Calu3 (cell line): ENCODE data around the gene GCDH. TPM values are rescaled to one million over a fixed set of nuclear protein-coding genes. Genes with fewer than 3 reads are reported as not detected.

ENCODE experiments used
- BruUV-seq: library from RNA; stranded (reverse); fragments of 400-500 nt; replicated peaks from 2 replicates; lab custom pipeline; 2021; lab: Mats Ljungman, UMichigan
- CTCF ChIA-PET: fragments of 300-600 bp; sonication (Branson Sonifier 250); formaldehyde crosslinking; loops from one replicate; lab custom pipeline; 2022; ENCODE audit warnings: antibody characterized with exemption; lab: Charles Lee
- DNase-seq: peaks from one replicate; pipeline ENCODE4 v3.0.0; 2022
- H3K27ac Mint-ChIP-seq: one replicate; pipeline ENCODE4 v1.8.0; 2022; ENCODE audit warnings: mixed read lengths; ENCODE audit not compliant: unreplicated experiment
- H3K27me3 Mint-ChIP-seq: one replicate; pipeline ENCODE4 v1.8.0; 2022; ENCODE audit warnings: mixed read lengths; ENCODE audit not compliant: unreplicated experiment
- H3K36me3 Mint-ChIP-seq: one replicate; pipeline ENCODE4 v1.8.0; 2022; ENCODE audit warnings: mild to moderate bottlenecking, moderate library complexity, mixed read lengths; ENCODE audit not compliant: insufficient read depth, unreplicated experiment
- H3K4me1 Mint-ChIP-seq: one replicate; pipeline ENCODE4 v1.8.0; 2022; ENCODE audit warnings: mild to moderate bottlenecking, low read depth, mixed read lengths; ENCODE audit not compliant: unreplicated experiment
- H3K4me3 Mint-ChIP-seq: one replicate; pipeline ENCODE4 v1.8.0; 2022; ENCODE audit warnings: mild to moderate bottlenecking, low read depth, moderate library complexity, mixed read lengths; ENCODE audit not compliant: unreplicated experiment
- H3K9me3 Mint-ChIP-seq: one replicate; pipeline ENCODE4 v1.8.0; 2022; ENCODE audit warnings: low read depth, mixed read lengths; ENCODE audit not compliant: unreplicated experiment
- intact Hi-C: fragments of 100-400 bp; cut with micrococcal nuclease; formaldehyde crosslinking; loops from one replicate; pipeline ENCODE4 v1.10.0; 2022; ENCODE audit not compliant: unreplicated experiment
- total RNA-seq: library from RNA; stranded (reverse); gene quantifications from 2 replicates; pipeline ENCODE4 v1.2.3, GENCODE V29; 2022
- TF ChIP-seq, protein P1 (sequence below): fragments of 200-600 bp; IDR thresholded peaks from one replicate; pipeline ENCODE4 v1.8.0; 2022; ENCODE audit warnings: antibody characterized with exemption; ENCODE audit not compliant: unreplicated experiment

Gene GCDH
- total RNA-seq, 1 experiment from 2014 or later = 23.6 TPM

DNA sequence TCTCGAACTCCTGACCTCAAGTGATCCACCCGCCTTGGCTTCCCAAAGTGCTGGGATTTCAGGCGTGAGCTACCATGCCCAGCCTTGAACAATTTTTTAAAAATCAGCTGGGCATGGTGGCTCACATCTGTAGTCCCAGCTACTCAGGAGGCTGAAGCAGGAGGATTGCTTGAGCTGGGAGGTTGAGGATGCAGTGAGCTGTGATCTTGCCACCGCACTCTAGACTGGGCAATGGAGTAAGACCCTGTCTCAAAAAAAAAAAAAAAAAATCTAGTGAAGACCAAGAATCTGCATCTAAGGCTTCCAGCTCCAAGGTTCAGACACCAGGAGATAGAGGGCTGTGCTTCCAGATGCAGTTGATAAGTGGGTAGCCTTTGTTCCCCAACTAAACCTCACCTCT is 26.8 kb upstream of the GCDH start:
- BruUV-seq = no TSS peak
- intact Hi-C loops = no loop called here
- Mint-ChIP-seq H3K27ac (no peak overlapping the region), H3K36me3 (peaks cover 12% of the 10 kb centered on the region), H3K4me1 (no peaks in the 10 kb centered on the region), H3K4me3 (no peak overlapping the region), H3K27me3 (peaks cover 13% of the 10 kb centered on the region), H3K9me3 (no peaks in the 10 kb centered on the region)
- TF ChIP-seq, protein P1, sequence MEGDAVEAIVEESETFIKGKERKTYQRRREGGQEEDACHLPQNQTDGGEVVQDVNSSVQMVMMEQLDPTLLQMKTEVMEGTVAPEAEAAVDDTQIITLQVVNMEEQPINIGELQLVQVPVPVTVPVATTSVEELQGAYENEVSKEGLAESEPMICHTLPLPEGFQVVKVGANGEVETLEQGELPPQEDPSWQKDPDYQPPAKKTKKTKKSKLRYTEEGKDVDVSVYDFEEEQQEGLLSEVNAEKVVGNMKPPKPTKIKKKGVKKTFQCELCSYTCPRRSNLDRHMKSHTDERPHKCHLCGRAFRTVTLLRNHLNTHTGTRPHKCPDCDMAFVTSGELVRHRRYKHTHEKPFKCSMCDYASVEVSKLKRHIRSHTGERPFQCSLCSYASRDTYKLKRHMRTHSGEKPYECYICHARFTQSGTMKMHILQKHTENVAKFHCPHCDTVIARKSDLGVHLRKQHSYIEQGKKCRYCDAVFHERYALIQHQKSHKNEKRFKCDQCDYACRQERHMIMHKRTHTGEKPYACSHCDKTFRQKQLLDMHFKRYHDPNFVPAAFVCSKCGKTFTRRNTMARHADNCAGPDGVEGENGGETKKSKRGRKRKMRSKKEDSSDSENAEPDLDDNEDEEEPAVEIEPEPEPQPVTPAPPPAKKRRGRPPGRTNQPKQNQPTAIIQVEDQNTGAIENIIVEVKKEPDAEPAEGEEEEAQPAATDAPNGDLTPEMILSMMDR = no peak
- no peak for DNase-seq
- CTCF ChIA-PET = interaction anchor here (1.3 kb wide), 1 partner anchor 9 kb away, joined by 3 read pairs; no protein-coding TSS in a partner anchor

DNA sequence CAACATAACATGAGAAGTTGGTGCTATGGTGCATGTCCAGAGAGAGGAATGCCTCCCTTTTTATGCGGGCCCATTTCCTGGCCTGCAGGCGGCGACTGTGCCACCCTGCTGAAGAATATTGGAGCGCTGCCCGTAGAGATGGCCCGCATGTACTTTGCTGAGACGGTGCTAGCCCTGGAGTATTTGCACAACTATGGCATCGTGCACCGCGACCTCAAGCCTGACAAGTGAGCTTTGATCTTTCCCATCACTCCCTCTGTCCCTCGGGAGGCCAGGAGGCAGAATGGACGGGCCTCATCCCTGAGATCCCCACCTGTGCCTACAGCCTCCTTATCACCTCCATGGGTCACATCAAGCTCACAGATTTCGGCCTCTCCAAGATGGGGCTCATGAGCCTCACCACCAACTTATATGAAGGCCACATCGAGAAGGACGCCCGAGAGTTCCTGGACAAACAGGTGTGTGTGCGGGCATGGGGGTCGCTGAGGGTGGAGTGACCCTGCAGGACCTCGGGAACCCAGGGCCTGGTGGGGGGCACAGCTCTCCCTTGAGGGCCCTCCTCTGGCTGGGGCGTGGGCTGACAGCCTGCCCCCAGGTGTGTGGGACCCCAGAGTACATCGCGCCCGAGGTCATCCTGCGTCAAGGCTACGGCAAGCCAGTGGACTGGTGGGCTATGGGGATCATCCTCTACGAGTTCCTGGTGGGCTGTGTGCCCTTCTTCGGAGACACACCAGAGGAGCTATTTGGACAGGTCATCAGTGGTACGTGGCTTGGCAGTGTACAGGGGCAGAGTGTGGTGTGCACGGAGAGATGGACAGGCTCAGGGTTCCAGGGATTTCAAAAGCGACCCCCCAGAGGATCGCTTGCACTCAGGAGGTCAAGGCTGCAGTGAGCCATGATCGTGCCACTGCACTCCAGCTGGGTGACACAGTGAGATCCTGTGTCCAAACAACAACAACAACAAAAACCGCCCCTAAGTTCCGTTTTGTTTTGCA is 25.9 kb upstream of the GCDH start:
- Mint-ChIP-seq H3K9me3 (no peaks in the 10 kb centered on the region), H3K27ac (no peak overlapping the region), H3K36me3 (peaks cover 14% of the 10 kb centered on the region), H3K27me3 (peaks cover 13% of the 10 kb centered on the region), H3K4me3 (no peak overlapping the region), H3K4me1 (no peaks in the 10 kb centered on the region)
- DNase-seq = no peak
- CTCF ChIA-PET = interaction anchor here (0.7 to 1.3 kb wide), 2 partner anchors 8 to 18 kb away, joined by 3 to 4 read pairs; no protein-coding TSS in a partner anchor
- intact Hi-C loops = no loop called here
- TF ChIP-seq, protein P1 = no peak
- BruUV-seq = no TSS peak

DNA sequence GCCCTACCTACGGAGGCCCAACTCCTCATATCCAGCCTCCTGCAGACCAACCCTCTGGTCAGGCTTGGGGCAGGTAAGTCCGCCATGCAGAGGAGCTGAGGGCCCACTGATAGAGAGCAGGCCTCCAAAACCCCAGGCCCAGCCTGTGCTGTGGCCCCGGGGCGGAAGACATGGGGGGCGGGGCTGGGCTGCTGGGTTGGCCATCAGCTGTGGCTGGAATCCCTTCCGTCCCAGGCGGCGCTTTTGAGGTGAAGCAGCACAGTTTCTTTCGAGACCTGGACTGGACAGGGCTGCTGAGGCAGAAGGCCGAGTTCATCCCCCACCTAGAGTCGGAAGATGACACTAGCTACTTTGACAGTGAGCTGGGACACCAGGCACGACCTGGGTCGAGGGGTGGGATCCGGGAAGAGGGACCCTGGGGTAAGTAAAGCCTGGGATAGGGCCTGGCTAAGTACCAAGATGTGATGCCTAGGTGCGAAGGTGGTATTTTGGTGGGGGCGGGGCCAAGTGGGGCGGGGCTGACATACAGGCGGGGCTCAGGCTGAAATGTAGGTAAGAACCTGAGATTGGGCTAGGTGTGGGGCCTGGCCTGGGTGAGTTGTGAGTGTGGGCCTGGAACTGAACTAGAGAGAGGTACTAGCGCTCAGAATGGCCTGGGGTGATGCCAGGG is 25.1 kb upstream of the GCDH start:
- no peak for DNase-seq
- Mint-ChIP-seq H3K4me3 (no peak overlapping the region), H3K27ac (no peak overlapping the region), H3K4me1 (no peaks in the 10 kb centered on the region), H3K27me3 (peaks cover 11% of the 10 kb centered on the region), H3K9me3 (no peaks in the 10 kb centered on the region), H3K36me3 (peaks cover 15% of the 10 kb centered on the region)
- TF ChIP-seq, protein P1 = no peak
- CTCF ChIA-PET = interaction anchor here (0.7 kb wide), 1 partner anchor 18 kb away, joined by 4 read pairs; no protein-coding TSS in a partner anchor
- intact Hi-C loops = no loop called here
- BruUV-seq = no TSS peak

DNA sequence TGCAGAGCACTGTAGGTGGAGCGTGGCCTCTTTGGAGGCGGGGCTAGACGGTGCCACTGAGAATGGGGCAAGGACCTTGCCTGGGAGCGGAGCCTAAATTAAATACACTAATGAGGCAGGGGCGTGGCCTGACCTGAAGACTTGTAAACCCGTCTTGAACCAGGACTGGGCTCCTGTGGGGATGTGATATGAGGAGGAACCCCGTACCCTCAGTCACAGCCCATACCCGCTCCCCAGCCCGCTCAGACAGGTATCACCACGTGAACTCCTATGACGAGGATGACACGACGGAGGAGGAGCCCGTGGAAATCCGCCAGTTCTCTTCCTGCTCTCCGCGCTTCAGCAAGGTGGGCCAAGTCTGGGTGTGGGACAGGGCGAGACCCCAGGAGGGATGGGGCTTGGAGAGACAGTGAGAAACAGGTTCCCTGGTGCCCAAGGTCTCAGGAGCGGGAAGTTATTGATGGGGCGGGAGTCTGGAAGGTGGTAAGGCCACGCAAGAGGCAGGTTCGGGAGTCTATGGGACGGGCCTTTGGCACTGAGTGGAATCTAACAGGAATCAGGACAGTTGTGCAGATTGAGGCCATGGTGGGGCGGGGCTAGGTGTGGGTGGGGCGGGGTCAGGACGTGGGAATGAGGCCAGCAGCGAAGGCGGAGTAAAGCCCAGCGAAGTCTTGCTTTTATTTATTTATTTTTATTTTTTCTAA is 24.4 kb upstream of the GCDH start:
- no peaks in the 10 kb centered on the region for H3K4me1 Mint-ChIP-seq
- intact Hi-C loops = no loop called here
- H3K27ac Mint-ChIP-seq = no peak overlapping the region
- H3K36me3 Mint-ChIP-seq = peaks cover 20% of the 10 kb centered on the region
- CTCF ChIA-PET = no interaction called here
- H3K4me3 Mint-ChIP-seq = no peak overlapping the region
- peaks cover 4% of the 10 kb centered on the region for H3K27me3 Mint-ChIP-seq
- TF ChIP-seq, protein P1 = no peak
- no peak for DNase-seq
- no TSS peak for BruUV-seq
- no peaks in the 10 kb centered on the region for H3K9me3 Mint-ChIP-seq
